Motor neuron (in vitro differentiated cells): ENCODE data around the gene TRIO. TPM values are rescaled to one million over a fixed set of nuclear protein-coding genes. Genes with fewer than 3 reads are reported as not detected.

Experiments
- ATAC-seq, 8 experiments: fragments of 200-7000 bp; cut with Tn5 transposase; replicated peaks in 6 of 8; 2 replicates each; pipeline ENCODE4 v1.8.0; 2021; ENCODE audit warnings: mild to moderate bottlenecking in 8 of 8, moderate library complexity in 8 of 8
- H3K27ac ChIP-seq, 2 donors: fragments of 250-450 bp; sonication (Bioruptor Pico); 2 replicates each; pipeline ENCODE4 v1.9.0; 2021; ENCODE audit warnings: antibody characterized with exemption in 2 of 2, mild to moderate bottlenecking in 2 of 2, moderate library complexity in 1 of 2
- H3K4me1 ChIP-seq, 2 donors: fragments of 250-450 bp; sonication (Bioruptor Pico); replicated peaks in 1 of 2; 2 replicates each; pipeline ENCODE4 v1.6.1; 2021; ENCODE audit warnings: antibody characterized with exemption in 2 of 2, mild to moderate bottlenecking in 2 of 2, moderate library complexity in 1 of 2
- H3K4me3 ChIP-seq, 5 donors: fragments of 250-450 bp; sonication (Bioruptor Pico); 2 replicates each; pipeline ENCODE4 v1.9.0; 2021; ENCODE audit warnings: antibody characterized with exemption in 5 of 5, mild to moderate bottlenecking in 5 of 5, moderate library complexity in 4 of 5
- WGBS, 10 experiments: fragments of 450-650 bp; shearing (Covaris generic); methylation state at CpG; one replicate each; pipeline ENCODE4 v1.0.0; 2022; 5-methylcytosine and 5-hydroxymethylcytosine counted together
- in situ Hi-C, 9 experiments: fragments of 400-800 bp; cut with MboI; loops; one replicate each; pipeline ENCODE4 v1.15.0; 2021; ENCODE audit warnings: low sequenced_read_pairs in 9 of 9, low pct_unique_long_range_greater_than_20kb in 2 of 9; ENCODE audit not compliant: unreplicated experiment in 9 of 9
- total RNA-seq, 8 experiments: library from RNA; unstranded; fragments of 300-600 nt; gene quantifications; 2 replicates each; pipeline versions ENCODE4 v1.2.3 to v1.2.4, GENCODE V29; 2022

TRIO gene
- total RNA-seq, 8 experiments from 2014 or later, result 39.7 to 162 (median 92.9) TPM

- Histone ChIP-seq H3K27ac (no peak overlapping the region), H3K4me1 (no peaks in the 10 kb centered on the region), H3K4me3 (no peak overlapping the region)
- in situ Hi-C loops, result loop anchor here in 2 of 9 experiments (25.0 kb wide), 1 partner anchor 338 kb away; no protein-coding TSS in a partner anchor
- no peak for ATAC-seq
- 82 to 100% (median 100%) methylated on average over 1 to 6 of the region's 7 CpGs; no CpG with 5 or more reads in 1 of the 10 experiments for WGBS, 10 experiments
Measured at GRCh38 chr5:14325369-14325768, 182.2 kb downstream of the TRIO start.

GRCh38 chr5:14326035-14326903 lies 183.1 kb downstream of the TRIO start:
- H3K4me1 ChIP-seq, result no peaks in the 10 kb centered on the region
- ATAC-seq, result peak in 5 of 8 experiments; percentile 25 to 76 (median 26)
- no peak overlapping the region for H3K4me3 ChIP-seq
- WGBS, 10 experiments, result 75 to 100% (median 95%) methylated on average over 2 to 7 of the region's 10 CpGs; no CpG with 5 or more reads in 3 of the 10 experiments
- H3K27ac ChIP-seq, result no peak overlapping the region
- in situ Hi-C loops, result loop anchor here in 2 of 9 experiments (25.0 kb wide), 1 partner anchor 339 kb away; no protein-coding TSS in a partner anchor

- ATAC-seq, result no peak
- H3K4me3 ChIP-seq, result no peak overlapping the region
- in situ Hi-C loops, result loop anchor here in 2 of 9 experiments (25.0 kb wide), 1 partner anchor 340 kb away; no protein-coding TSS in a partner anchor
- no peaks in the 10 kb centered on the region for H3K4me1 ChIP-seq
- 87 to 100% (median 98%) methylated on average over 2 to 6 of the region's 6 CpGs for WGBS, 10 experiments
- H3K27ac ChIP-seq, result no peak overlapping the region
Measured at GRCh38 chr5:14327624-14328023, 184.5 kb downstream of the TRIO start.

- in situ Hi-C loops, result loop anchor here in 2 of 9 experiments (25.0 kb wide), 1 partner anchor 341 kb away; no protein-coding TSS in a partner anchor
- Histone ChIP-seq H3K27ac (no peak overlapping the region), H3K4me3 (no peak overlapping the region), H3K4me1 (no peaks in the 10 kb centered on the region)
- ATAC-seq, result no peak
- WGBS, 10 experiments, result 88 to 100% (median 96%) methylated on average over 7 to 14 of the region's 14 CpGs
Measured at GRCh38 chr5:14328144-14328543, 185.0 kb downstream of the TRIO start.

- in situ Hi-C loops, result loop anchor here in 2 of 9 experiments (25.0 kb wide), 1 partner anchor 343 kb away; no protein-coding TSS in a partner anchor
- 59 to 100% (median 100%) methylated on average over 1 to 2 of the region's 2 CpGs; no CpG with 5 or more reads in 3 of the 10 experiments for WGBS, 10 experiments
- no peaks in the 10 kb centered on the region for H3K4me1 ChIP-seq
- H3K4me3 ChIP-seq, result no peak overlapping the region
- no peak overlapping the region for H3K27ac ChIP-seq
- ATAC-seq, result no peak
Measured at GRCh38 chr5:14330291-14330690, 187.1 kb downstream of the TRIO start.

- in situ Hi-C loops, result loop anchor here in 2 of 9 experiments (25.0 kb wide), 1 partner anchor 344 kb away; no protein-coding TSS in a partner anchor
Measured at GRCh38 chr5:14330729-14331385, 187.7 kb downstream of the TRIO start.

GRCh38 chr5:14331386-14331781 lies 188.2 kb downstream of the TRIO start:
- in situ Hi-C loops, result loop anchor here in 2 of 9 experiments (25.0 kb wide), 1 partner anchor 344 kb away; no protein-coding TSS in a partner anchor
- no peaks in the 10 kb centered on the region for H3K4me1 ChIP-seq
- H3K27ac ChIP-seq, result no peak overlapping the region
- no peak for ATAC-seq
- no peak overlapping the region for H3K4me3 ChIP-seq
- 53 to 100% (median 76%) methylated on average over 1 to 4 of the region's 4 CpGs; no CpG with 5 or more reads in 1 of the 10 experiments for WGBS, 10 experiments

More at GRCh38 chr5:14330729-14331385, 187.7 kb downstream of the TRIO start:
- 86 to 100% (median 94%) methylated on average over 1 to 14 of the region's 14 CpGs for WGBS, 10 experiments
- Histone ChIP-seq H3K4me3 (no peak overlapping the region), H3K4me1 (no peaks in the 10 kb centered on the region), H3K27ac (no peak overlapping the region)
- no peak for ATAC-seq

GRCh38 chr5:14332038-14332631 lies 189.0 kb downstream of the TRIO start:
- 67 to 93% (median 79%) methylated on average over 2 to 6 of the region's 6 CpGs for WGBS, 10 experiments
- in situ Hi-C loops, result loop anchor here in 2 of 9 experiments (25.0 kb wide), 1 partner anchor 345 kb away; no protein-coding TSS in a partner anchor
- Histone ChIP-seq H3K27ac (no peak overlapping the region), H3K4me1 (no peaks in the 10 kb centered on the region), H3K4me3 (no peak overlapping the region)
- ATAC-seq, result no peak

GRCh38 chr5:14332746-14333145 lies 189.6 kb downstream of the TRIO start:
- WGBS, 10 experiments, result 62 to 100% (median 93%) methylated on average over 2 to 10 of the region's 10 CpGs; no CpG with 5 or more reads in 1 of the 10 experiments
- in situ Hi-C loops, result loop anchor here in 2 of 9 experiments (25.0 kb wide), 1 partner anchor 345 kb away; no protein-coding TSS in a partner anchor
- no peak overlapping the region for H3K27ac ChIP-seq
- no peaks in the 10 kb centered on the region for H3K4me1 ChIP-seq
- no peak overlapping the region for H3K4me3 ChIP-seq
- ATAC-seq, result no peak

GRCh38 chr5:14337593-14337992 lies 194.5 kb downstream of the TRIO start:
- 63 to 100% (median 94%) methylated on average over 1 to 5 of the region's 7 CpGs; no CpG with 5 or more reads in 2 of the 10 experiments for WGBS, 10 experiments
- H3K27ac ChIP-seq, result no peak overlapping the region
- no peak for ATAC-seq
- in situ Hi-C loops, result loop anchor here in 2 of 9 experiments (25.0 kb wide), 1 partner anchor 350 kb away; no protein-coding TSS in a partner anchor
- H3K4me1 ChIP-seq, result peaks cover 0 to 12% of the 10 kb centered on the region in 2 donors
- H3K4me3 ChIP-seq, result no peak overlapping the region

GRCh38 chr5:14339468-14339867 lies 196.3 kb downstream of the TRIO start:
- in situ Hi-C loops, result loop anchor here in 2 of 9 experiments (25.0 kb wide), 1 partner anchor 352 kb away; no protein-coding TSS in a partner anchor
- 87 to 100% (median 97%) methylated on average over 2 to 8 of the region's 11 CpGs; no CpG with 5 or more reads in 1 of the 10 experiments for WGBS, 10 experiments
- ATAC-seq, result no peak
- Histone ChIP-seq H3K27ac (no peak overlapping the region), H3K4me3 (no peak overlapping the region), H3K4me1 (peaks cover 0 to 12% of the 10 kb centered on the region in 2 donors)

GRCh38 chr5:14341571-14342230 lies 198.6 kb downstream of the TRIO start:
- Histone ChIP-seq H3K4me1 (peaks cover 8 to 12% of the 10 kb centered on the region in 2 donors), H3K4me3 (no peak overlapping the region), H3K27ac (peak overlapping the region in 1 of 2 donors; percentile 21)
- peak in 2 of 8 experiments; percentile 39 to 56 for ATAC-seq
- WGBS, 10 experiments, result 13 to 100% (median 21%) methylated on average over 1 to 2 of the region's 4 CpGs; no CpG with 5 or more reads in 3 of the 10 experiments
- in situ Hi-C loops, result loop anchor here in 2 of 9 experiments (25.0 kb wide), 1 partner anchor 354 kb away; no protein-coding TSS in a partner anchor
